Glutamatergic neuron (in vitro differentiated cells): ENCODE data around the gene FAM227A. TPM values are rescaled to one million over a fixed set of nuclear protein-coding genes. Genes with fewer than 3 reads are reported as not detected.
"Not testable (repeated sequence)": the region's sequence is repeated elsewhere in the genome, so short reads cannot be mapped to it uniquely, and the experiment has no call there.

Experiments used
- DNase-seq: peaks from one replicate; pipeline ENCODE4 v3.0.0; 2022
- H3K27ac Mint-ChIP-seq: one replicate; pipeline ENCODE4 v1.8.0; 2020; ENCODE audit warnings: mild to moderate bottlenecking, mixed read lengths, inconsistent platforms; ENCODE audit not compliant: unreplicated experiment
- H3K27me3 Mint-ChIP-seq: one replicate; pipeline ENCODE4 v1.8.0; 2020; ENCODE audit warnings: mild to moderate bottlenecking, moderate library complexity, mixed read lengths, inconsistent platforms; ENCODE audit not compliant: unreplicated experiment
- H3K36me3 Mint-ChIP-seq: one replicate; pipeline ENCODE4 v1.8.0; 2020; ENCODE audit warnings: mild to moderate bottlenecking, mixed read lengths, inconsistent platforms; ENCODE audit not compliant: unreplicated experiment
- H3K4me1 Mint-ChIP-seq: one replicate; pipeline ENCODE4 v1.8.0; 2020; ENCODE audit warnings: mild to moderate bottlenecking, low read depth, mixed read lengths, inconsistent platforms; ENCODE audit not compliant: unreplicated experiment
- H3K4me3 Mint-ChIP-seq: one replicate; pipeline ENCODE4 v1.8.0; 2020; ENCODE audit warnings: mild to moderate bottlenecking, mixed read lengths, inconsistent platforms; ENCODE audit not compliant: unreplicated experiment
- H3K9me3 Mint-ChIP-seq: one replicate; pipeline ENCODE4 v1.8.0; 2020; ENCODE audit warnings: mild to moderate bottlenecking, moderate library complexity, mixed read lengths, inconsistent platforms; ENCODE audit not compliant: unreplicated experiment
- total RNA-seq: library from RNA; stranded (reverse); fragmentation: NEBNext Ultra II Directional; extraction: Animal tissue kit (Norgen Biotek cat#: 25700); gene quantifications from one replicate; pipeline ENCODE4 v1.2.1, GENCODE V29; 2021; ENCODE audit not compliant: unreplicated experiment
- TF ChIP-seq, protein P1 (sequence below): fragments of 200-600 bp; sonication (generic); IDR thresholded peaks from one replicate; pipeline ENCODE4 v1.5.0; 2021; ENCODE audit not compliant: partially characterized antibody, unreplicated experiment

Gene FAM227A
- total RNA-seq, 1 donor from 2014 or later: 6.3 TPM

DNA sequence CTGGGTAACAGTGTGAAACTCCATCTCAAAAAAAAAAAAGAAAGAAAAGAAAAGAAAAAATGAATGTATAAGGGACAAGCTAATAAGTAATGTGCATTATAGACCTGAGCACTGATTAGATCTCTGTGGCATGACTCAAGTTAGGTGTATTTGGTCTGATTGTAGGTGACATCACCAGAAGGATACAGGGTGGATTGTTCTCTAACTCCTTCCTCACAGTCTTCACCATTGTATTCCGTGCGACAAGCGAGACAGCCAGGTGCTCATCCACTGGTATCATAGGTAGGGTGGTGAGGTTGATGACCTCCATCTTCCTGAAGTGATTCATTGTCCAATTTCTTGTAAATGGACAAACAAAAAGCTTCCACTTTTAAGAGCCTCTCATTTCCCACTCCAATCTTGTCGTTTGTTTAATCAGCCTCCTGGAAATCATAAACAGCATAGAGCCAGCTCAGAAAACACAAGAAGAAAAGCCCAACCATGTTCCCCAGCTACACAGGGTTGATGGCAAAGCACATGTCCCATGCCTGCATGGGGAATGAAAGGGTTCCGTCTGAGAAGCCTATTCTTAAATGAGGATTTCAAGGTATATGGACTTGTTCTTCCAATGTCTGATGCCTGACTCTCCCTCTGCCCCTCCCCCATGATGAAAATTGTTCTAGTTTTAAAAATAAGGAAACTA, 6.2 kb downstream of the FAM227A start:
- Mint-ChIP-seq H3K36me3 (peaks cover 11% of the 10 kb centered on the region), H3K4me3 (no peak overlapping the region), H3K9me3 (no peaks in the 10 kb centered on the region), H3K4me1 (no peaks in the 10 kb centered on the region), H3K27ac (no peak overlapping the region), H3K27me3 (no peaks in the 10 kb centered on the region)
- DNase-seq: no peak
- TF ChIP-seq, protein P1, sequence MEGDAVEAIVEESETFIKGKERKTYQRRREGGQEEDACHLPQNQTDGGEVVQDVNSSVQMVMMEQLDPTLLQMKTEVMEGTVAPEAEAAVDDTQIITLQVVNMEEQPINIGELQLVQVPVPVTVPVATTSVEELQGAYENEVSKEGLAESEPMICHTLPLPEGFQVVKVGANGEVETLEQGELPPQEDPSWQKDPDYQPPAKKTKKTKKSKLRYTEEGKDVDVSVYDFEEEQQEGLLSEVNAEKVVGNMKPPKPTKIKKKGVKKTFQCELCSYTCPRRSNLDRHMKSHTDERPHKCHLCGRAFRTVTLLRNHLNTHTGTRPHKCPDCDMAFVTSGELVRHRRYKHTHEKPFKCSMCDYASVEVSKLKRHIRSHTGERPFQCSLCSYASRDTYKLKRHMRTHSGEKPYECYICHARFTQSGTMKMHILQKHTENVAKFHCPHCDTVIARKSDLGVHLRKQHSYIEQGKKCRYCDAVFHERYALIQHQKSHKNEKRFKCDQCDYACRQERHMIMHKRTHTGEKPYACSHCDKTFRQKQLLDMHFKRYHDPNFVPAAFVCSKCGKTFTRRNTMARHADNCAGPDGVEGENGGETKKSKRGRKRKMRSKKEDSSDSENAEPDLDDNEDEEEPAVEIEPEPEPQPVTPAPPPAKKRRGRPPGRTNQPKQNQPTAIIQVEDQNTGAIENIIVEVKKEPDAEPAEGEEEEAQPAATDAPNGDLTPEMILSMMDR: no peak

DNA sequence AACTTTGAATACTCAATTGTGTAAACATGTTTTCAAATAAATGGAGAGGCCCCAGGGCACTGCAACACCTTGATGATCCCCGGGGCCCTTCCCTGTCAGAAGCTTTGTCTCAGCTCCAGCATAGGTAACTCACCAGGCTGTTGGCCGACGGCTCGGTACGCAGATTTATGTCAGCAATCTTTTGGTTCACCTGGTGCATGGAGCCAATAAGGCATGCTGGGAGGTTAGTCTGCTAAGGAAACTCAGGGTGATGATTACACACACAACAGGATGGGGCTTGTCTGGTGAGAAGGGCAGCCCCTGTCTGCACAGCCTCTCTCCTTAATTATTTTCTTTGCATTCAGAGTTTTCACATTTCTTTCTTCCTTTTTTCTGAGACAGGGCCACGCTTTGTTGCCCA, 10.8 kb downstream of the FAM227A start:
- DNase-seq: no peak
- Mint-ChIP-seq H3K27ac (no peak overlapping the region), H3K36me3 (peaks cover 7% of the 10 kb centered on the region), H3K4me3 (no peak overlapping the region), H3K4me1 (no peaks in the 10 kb centered on the region), H3K27me3 (no peaks in the 10 kb centered on the region), H3K9me3 (no peaks in the 10 kb centered on the region)
- TF ChIP-seq, protein P1: no peak

DNA sequence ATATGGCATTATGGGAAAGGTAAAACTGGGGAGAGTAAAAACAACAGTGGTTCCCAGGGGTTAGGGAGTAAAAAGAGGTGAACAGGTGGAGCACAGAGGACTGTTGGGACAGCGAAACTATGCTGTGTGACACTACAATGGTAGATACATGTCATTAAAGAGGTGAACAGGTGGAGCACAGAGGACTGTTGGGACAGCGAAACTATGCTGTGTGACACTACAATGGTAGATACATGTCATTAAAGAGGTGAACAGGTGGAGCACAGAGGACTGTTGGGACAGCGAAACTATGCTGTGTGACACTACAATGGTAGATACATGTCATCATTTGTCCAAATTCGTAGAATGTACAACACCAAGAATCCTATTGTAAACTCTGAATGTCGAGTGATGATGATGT, 11.9 kb downstream of the FAM227A start:
- not testable (repeated sequence) for H3K4me3 Mint-ChIP-seq, DNase-seq, H3K36me3 Mint-ChIP-seq, H3K27ac Mint-ChIP-seq, H3K4me1 Mint-ChIP-seq, H3K9me3 Mint-ChIP-seq, H3K27me3 Mint-ChIP-seq

DNA sequence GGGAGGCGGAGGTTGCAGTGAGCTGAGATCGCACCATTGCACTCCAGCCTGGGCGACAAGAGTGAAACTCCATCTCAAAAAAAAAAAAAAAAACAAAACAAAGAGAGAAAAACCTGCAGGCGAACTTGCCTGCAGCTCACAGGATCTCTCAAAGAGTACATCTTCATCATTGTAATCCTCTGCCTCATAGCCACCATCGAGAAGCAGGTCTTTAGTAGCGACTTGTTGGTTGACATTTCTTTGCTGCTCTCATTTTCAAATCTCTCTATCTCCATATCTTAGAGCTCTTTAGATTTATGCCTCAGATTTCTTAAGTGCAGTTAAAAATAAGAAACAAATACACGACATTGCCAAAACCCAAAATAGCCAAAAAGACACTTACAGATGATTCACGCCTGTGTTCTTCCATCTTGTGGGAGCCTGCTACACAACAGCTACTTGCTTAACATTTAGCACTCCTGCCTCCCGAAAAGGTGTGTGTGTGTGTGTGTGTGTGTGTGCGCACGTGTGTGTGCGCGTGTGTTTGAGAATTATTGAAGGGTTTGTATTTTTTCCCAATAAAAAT, 14.6 kb downstream of the FAM227A start:
- TF ChIP-seq, protein P1: no peak
- no peak overlapping the region for H3K27ac Mint-ChIP-seq
- H3K36me3 Mint-ChIP-seq: no peaks in the 10 kb centered on the region
- H3K9me3 Mint-ChIP-seq: no peaks in the 10 kb centered on the region
- DNase-seq: no peak
- H3K27me3 Mint-ChIP-seq: no peaks in the 10 kb centered on the region
- peaks cover 4% of the 10 kb centered on the region for H3K4me1 Mint-ChIP-seq
- no peak overlapping the region for H3K4me3 Mint-ChIP-seq

DNA sequence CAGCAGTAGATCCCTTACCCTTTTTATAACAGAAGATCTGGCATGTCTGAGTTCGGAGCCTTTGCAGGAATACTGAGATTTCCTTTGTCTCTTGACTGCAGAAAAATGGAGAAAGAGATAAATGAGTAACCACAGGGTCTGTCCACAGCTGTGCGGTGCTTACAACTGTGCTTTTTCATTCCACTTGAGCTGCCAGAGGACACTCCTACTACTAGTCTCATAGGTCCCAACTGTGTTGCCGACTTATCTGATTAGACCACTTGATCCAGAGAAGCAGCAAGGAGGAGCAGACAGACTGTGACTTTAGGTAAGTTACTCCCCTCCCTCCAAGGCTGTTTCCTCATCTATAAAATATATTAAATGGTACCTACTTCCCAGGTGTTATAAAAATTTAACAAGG, 17.5 kb downstream of the FAM227A start:
- no peak overlapping the region for H3K4me3 Mint-ChIP-seq
- DNase-seq: no peak
- TF ChIP-seq, protein P1: no peak
- H3K36me3 Mint-ChIP-seq: no peaks in the 10 kb centered on the region
- H3K27me3 Mint-ChIP-seq: no peaks in the 10 kb centered on the region
- peaks cover 4% of the 10 kb centered on the region for H3K4me1 Mint-ChIP-seq
- H3K27ac Mint-ChIP-seq: no peak overlapping the region
- H3K9me3 Mint-ChIP-seq: no peaks in the 10 kb centered on the region
